AG09309 (cell line): ENCODE results near the gene INPP5A.

Experiments
- DNase-seq: peaks from one replicate; pipeline ENCODE4 v3.0.0-alpha.2; 2010; ENCODE audit warnings: low read depth
- H3K4me3 ChIP-seq: 2 replicates; pipeline ENCODE4 v1.5.1; 2011; ENCODE audit warnings: mild to moderate bottlenecking, low read depth, low read length, moderate library complexity; ENCODE audit not compliant: control insufficient read depth
- TF ChIP-seq, protein P1 (sequence below): IDR thresholded peaks from 2 replicates; pipeline ENCODE4 v1.5.1; 2011; ENCODE audit warnings: mild to moderate bottlenecking, low read depth, low read length, inconsistent platforms; ENCODE audit not compliant: insufficient read depth, control insufficient read depth; ENCODE audit errors: missing control alignments

Gene INPP5A

DNA sequence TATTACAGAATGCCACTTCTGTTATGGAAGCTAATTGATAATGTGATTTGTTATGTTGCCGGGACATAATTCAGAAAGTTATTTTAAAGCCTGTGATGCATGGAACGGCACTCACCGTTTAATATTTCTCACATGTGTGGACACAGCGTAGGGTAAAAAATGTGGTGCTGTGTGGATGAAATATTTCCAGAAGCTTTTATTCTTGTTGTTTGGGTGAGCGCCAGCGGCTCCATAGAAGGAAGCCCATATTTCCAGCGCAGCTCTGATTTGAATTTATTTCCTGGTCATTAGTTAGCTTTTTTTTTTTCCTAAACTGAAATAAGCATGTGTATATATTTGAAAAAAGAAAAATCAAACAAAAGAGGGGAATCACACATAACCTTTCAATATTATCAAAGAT, 268.5 kb downstream of the INPP5A start:
- DNase-seq, result no peak
- TF ChIP-seq, protein P1, sequence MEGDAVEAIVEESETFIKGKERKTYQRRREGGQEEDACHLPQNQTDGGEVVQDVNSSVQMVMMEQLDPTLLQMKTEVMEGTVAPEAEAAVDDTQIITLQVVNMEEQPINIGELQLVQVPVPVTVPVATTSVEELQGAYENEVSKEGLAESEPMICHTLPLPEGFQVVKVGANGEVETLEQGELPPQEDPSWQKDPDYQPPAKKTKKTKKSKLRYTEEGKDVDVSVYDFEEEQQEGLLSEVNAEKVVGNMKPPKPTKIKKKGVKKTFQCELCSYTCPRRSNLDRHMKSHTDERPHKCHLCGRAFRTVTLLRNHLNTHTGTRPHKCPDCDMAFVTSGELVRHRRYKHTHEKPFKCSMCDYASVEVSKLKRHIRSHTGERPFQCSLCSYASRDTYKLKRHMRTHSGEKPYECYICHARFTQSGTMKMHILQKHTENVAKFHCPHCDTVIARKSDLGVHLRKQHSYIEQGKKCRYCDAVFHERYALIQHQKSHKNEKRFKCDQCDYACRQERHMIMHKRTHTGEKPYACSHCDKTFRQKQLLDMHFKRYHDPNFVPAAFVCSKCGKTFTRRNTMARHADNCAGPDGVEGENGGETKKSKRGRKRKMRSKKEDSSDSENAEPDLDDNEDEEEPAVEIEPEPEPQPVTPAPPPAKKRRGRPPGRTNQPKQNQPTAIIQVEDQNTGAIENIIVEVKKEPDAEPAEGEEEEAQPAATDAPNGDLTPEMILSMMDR, result no peak
- no peak overlapping the region for H3K4me3 ChIP-seq

DNA sequence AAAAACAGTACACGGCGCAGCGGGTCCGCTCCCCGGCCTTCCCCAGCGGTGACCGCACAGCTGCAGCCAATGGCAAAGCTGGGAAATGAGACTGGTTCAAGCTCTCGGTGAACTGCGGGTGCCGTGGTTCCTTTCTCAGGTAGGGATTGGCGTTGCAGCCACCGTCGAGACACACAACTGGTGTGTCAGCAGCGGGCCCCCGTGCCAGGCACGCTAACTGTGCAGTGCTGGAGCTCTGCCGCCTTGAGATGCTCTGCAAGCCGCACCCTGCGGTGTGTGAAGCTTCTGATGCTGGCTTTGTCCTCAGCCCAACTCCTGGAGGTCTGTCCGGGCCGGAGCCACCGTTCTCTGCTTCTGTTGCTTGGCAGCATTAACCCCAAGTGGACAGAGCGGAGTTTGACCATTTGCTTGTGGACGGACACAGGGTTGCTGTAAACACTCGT, 269.0 kb downstream of the INPP5A start:
- H3K4me3 ChIP-seq, result no peak overlapping the region
- TF ChIP-seq, protein P1, result no peak
- no peak for DNase-seq

DNA sequence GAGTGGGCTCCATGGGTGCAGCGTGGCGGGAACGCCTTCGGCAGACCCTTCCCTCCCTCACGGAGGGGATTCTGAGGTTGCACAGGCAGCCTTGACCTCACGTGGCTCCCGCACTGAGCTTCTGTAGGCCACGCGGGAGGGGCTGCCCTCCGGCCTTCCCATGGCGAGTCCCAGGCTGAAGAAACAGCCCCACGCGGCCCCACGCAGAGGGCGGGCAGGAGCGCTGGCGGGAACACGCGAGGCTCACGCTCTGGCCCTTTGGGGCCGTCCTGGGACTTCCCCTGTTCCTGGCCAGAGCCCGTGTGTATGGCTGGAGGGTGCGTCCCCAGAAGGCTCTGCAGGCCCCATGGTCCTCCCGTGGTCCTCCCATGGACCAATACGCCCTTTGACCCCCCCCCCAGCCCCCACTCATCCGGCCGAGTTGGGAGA, 270.0 kb downstream of the INPP5A start:
- no peak overlapping the region for H3K4me3 ChIP-seq
- TF ChIP-seq, protein P1, result no peak
- DNase-seq, result no peak

DNA sequence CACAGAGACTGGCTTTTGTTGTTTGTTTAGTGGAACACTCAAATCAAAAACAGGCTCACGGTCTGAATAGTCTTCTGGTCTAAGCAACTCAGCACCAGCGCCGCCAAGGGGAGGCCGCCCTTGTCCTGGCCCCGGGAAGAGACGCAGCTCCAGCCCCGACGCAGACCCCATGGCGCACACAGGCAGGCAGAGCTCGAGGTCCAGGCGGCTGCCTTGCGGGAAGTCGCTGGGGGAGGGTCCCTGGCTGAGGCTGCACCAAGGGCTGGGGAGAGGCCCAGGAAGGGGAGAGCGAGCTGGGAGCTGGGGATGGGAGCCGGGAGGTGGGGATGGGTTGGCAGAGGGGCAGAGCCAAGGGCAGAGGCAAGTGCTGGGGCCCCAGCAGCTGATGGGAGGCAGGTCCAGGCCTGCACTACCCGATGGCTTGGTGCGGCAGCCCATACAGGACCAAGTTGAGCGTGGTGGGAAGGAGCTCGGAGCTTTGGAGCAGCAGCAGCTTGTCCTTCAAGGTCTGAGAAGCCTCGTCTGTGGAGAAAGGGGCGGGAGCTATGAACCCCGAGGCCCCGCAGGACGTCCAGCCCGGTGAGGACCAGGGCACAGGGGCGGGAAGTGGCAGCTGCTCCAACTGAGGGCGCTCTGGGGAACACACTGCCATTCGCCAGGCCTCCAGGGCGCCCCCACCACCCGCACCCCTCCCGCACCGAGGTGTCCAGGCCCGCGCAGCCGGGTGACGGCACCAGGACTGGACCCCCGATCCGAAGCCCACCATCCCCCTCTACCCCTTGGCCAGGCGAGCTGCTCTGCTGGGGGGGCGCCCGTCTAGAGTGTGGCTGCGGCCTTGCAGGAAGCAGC, 271.0 kb downstream of the INPP5A start:
- H3K4me3 ChIP-seq, result no peak overlapping the region
- TF ChIP-seq, protein P1, result no peak
- DNase-seq, result no peak

DNA sequence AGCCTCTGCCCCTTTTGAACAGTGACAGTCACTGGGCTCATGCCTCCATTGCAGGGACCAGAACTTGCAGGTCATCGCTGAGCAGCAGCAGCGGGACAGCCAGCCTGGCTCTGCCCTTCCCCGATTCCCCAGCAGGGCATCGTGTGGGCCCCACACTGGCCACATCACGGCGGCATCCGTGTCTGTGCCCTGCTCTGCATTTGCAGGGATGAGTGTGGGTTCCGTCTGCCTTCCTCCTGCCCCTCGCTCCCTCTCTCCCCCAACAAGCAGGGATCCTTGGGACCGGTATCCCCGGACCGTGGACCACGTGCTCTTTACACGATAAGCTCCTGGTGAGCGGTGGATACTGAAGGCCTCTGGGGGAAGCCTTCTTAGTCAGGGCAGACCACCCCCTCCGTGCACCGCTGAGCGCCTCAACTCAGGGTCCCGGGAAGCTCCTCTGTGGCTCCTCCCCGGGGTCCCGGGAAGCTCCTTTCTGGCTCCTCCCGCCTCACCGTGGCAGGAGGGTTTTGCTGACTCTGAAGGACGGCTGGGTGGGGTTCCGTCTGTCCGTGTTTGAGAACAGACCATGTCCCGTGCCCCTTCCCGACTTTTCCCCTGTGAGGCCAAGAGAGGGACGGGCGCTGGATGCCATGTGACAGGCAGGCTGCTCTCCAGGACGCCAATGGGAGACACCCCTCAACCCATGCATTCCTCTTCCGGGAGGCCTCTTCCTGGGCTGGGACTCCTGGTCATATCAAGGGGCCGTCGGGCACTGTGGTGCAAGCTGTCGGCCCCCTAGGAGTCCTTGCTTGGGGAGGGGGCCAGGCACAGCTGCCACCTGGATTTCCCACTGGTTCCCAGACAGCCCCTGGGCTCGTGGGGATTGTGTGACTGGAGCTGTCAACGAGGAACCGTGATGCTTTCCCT, 271.9 kb downstream of the INPP5A start:
- no peak for DNase-seq
- TF ChIP-seq, protein P1, result no peak
- H3K4me3 ChIP-seq, result no peak overlapping the region

DNA sequence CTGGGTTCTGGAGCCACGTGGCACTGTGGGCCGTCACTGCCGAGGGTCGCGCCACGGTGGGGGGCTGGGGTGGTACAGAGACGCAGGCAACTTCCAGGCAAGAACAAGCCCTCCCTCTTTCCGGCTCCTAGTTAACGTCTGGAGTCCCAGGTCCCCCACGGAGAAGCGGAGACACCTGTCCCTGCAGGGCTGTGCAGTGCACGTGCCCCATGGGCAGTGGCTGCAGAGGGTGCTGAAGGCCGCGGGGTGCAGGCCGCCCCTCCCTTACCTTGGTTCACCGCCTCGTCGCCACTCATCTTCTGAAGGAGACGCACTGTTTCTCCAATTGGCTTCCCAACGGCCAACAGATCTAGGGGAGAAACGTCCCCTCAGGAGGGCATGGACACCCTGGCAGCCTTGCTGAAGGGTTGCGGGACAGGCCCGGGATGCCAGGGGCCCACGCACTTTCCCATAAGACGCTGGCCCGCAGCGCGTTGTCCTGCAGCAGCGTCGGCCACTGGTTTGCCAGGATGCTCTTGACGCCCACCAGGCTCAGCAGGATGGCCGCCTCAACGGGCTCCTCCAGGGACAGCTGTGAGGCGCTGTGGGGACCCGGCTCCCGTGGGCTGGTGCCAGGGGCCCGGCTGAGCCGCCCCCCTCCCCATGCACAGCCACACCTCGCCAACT, 272.7 kb downstream of the INPP5A start:
- DNase-seq, result no peak
- H3K4me3 ChIP-seq, result no peak overlapping the region
- TF ChIP-seq, protein P1, result no peak
